ACHN (cell line): ENCODE data around the gene RGS9BP.
A peak's percentile ranks its signal among the peaks of the same experiment; 100 is the strongest.
"Not testable (repeated sequence)": the region's sequence is repeated elsewhere in the genome, so short reads cannot be mapped to it uniquely, and the experiment has no call there.

Experiments used
- DNase-seq: peaks from one replicate; pipeline ENCODE4 v3.0.0-alpha.2; 2015
- in situ Hi-C: cut with HindIII; loops from 2 replicates; pipeline ENCODE4 v1.10.0; 2017; ENCODE audit warnings: low sequenced_read_pairs, low pct_ligation_motif_present, low pct_unique_long_range_greater_than_20kb

Gene RGS9BP

DNA sequence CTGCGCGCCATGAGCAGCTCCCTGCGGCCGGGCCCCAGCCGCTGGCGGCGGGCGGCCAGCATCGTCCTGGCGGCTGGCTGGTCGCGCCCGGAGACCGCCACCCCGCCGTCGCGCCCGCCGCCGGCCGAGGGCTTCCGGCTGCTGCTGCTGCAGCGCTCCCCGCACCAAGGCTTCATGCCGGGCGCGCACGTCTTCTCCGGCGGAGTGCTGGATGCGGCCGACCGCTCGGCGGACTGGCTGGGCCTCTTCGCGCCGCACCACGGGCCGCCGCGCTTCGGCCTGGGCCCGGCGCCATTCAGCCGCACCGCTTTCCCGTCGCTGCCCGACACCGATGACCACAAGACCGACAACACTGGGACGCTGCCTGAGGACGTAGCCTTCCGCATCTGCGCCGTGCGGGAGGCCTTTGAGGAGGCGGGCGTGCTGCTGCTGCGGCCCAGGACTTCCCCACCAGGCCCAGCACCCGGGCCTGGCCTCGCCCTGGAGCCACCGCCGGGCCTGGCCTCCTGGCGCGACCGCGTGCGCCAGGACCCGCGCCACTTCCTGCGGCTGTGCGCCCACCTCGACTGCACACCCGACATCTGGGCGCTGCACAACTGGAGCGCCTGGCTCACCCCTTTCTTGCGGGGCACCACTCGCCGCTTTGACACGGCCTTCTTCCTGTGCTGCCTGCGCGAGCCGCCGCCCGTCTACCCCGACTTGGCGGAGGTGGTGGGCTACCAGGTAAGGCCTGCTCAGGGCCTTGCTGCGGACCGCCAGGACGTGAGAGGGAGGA, 16.5 kb downstream of the RGS9BP start:
- DNase-seq = peak; percentile 60
- in situ Hi-C loops = no loop called here

- in situ Hi-C loops = no loop called here
Observed at GRCh38 chr19:32692727-32693061, 17.0 kb downstream of the RGS9BP start.

DNA sequence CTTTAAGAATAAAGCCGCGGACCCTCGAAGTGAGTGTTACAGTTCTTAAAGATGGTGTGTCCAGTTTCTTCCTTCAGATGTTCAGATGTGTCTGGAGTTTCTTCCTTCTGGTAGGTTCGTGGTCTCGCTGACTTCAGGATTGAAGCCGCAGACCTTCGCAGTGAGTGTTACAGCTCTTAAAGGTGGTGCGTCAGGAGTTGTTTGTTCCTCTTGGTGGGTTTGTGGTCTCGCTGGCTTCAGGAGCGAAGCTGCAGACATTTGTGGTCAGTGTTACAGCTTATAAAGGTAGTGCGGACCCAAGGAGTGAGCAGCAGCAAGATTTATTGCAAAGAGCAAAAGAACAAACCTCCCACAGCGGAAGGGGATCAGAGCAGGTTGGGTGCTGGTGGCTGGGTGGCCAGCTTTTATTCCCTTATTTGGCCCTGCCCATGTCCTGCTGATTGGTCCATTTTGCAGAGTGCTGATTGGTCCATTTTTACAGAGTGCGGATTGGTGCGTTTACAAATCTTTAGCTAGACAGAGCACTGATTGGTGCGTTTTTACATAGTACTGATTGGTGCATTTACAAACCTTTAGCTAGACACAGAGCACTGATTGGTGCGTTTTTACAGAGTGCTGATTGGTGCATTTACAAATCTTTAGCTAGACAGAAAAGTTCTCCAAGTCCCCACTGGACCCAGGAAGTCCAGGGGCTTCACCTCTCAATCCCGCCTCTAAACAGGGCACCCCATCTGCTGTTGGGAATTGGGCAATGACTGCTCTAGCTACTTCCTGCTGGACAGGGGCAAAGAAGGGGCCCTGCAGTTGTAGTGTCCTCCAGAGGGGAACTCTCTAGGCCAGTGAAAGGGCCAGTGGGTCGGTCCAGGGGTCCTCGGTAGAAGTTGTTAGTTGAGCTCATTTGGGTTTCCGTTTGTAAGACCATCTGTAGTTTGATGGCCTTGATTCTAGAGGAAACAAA, 17.8 kb downstream of the RGS9BP start:
- peak; percentile 13 for DNase-seq
- in situ Hi-C loops = not testable (repeated sequence)

More at GRCh38 chr19:32692727-32693061, 17.0 kb downstream of the RGS9BP start:
- DNase-seq = no peak

- in situ Hi-C loops, DNase-seq: not testable (repeated sequence)
Observed at GRCh38 chr19:32694316-32694715, 18.7 kb downstream of the RGS9BP start.

GRCh38 chr19:32694851-32695250, 19.2 kb downstream of the RGS9BP start:
- in situ Hi-C loops, DNase-seq: not testable (repeated sequence)

DNA sequence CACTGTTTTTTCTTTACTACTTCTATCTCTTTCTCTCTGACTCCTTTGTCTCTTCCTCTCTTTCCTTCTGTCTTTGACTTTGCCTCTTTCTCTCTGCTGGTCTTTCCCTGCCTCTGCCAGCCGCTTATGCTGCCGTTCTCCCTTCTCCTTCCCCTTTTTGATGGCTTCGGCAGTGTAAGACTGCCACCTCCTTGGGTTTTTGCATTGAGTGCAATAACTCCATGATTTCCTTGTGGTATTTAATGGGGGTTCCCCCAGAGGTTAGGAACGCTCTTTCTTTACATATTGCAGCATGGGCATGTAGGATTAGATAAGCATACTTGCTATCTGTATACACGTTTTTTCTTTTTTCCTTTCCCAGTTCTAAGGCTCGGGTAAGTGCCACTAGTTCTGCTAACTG, 19.9 kb downstream of the RGS9BP start:
- in situ Hi-C loops, DNase-seq: not testable (repeated sequence)

GRCh38 chr19:32696771-32697170, 21.1 kb downstream of the RGS9BP start:
- DNase-seq, in situ Hi-C loops: not testable (repeated sequence)

- in situ Hi-C loops, DNase-seq: not testable (repeated sequence)
Observed at GRCh38 chr19:32700129-32700528, 24.5 kb downstream of the RGS9BP start.

DNA sequence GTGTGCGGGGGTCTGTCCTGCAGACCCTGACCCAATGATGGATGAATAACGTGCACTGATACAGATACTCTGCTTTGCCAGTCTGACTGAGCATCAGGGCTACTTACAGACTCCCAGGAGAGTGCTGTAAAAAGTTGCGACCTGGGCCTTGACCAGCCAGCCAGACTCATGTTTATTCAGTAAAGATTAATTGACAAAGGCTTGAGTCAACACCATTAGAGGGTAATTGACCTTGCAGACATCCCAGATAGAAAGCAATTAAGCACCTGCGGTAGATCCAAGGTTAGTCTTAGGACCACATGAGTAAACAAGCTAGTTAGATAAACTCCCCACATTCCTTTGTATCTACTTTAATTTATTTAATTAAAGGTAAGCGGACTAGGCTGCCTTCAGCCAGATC, 26.4 kb downstream of the RGS9BP start:
- DNase-seq = no peak
- in situ Hi-C loops = no loop called here

DNA sequence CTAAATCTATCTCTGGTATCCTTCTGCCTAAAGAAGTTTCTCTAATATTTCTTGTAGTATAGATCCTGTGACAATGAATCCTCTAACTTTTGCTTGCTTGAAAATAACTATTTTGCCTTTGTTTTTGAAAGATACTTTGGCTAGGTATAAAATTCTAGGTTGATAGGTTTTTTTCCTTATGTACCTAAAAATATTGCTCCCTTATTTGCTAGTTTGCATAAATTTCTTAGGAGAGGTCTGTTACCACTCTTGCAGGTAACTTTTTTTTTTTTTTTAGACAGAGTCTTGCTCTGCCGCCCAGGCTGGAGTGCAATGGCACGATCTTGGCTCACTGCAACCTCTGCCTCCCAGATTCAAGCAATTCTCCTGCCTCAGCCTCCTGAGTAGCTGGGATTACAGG, 28.4 kb downstream of the RGS9BP start:
- in situ Hi-C loops, DNase-seq: not testable (repeated sequence)

GRCh38 chr19:32708457-32708856, 32.8 kb downstream of the RGS9BP start:
- in situ Hi-C loops = no loop called here
- DNase-seq = no peak

DNA sequence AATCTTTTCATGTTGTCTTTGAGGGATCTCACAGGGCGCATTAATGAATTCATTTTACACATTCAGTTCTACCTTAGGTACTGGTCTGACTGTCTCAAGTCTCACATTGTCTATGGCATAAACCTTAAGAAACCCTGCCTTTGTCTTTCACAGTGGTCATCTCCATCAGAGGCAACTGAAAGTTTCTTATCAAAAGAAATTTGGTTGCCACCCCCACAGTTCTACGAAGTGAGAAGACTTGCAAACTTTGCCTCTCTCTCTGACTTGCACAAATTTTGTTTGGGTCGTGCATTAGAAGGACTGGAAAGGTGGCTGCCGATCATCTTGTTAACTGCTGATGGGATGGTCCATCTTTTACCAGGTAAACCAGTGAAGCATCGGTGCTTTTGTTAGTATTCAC, 33.4 kb downstream of the RGS9BP start:
- no peak for DNase-seq
- in situ Hi-C loops = no loop called here

GRCh38 chr19:32711747-32712146, 36.1 kb downstream of the RGS9BP start:
- no peak for DNase-seq
- in situ Hi-C loops = no loop called here

GRCh38 chr19:32716203-32716602, 40.6 kb downstream of the RGS9BP start:
- in situ Hi-C loops, DNase-seq: not testable (repeated sequence)

DNA sequence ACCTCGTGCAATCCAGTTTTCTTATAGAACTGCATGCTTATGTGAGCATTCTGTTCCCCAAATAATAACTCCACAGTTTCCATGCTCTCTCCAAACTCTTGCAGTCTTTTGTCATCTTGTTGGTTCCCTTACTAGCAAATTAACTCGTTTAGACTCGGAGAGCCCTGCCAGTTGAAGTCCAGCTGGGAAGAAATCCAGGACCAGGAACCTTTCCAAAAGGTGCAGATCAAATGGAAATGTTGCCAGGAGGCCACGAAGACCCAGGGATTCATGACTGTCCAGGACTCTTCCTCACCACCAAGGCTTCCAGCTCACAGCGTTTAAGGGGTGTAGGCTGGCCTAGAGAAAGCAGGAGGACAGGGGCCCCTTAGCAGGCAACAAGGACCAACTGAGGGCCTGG, 41.8 kb downstream of the RGS9BP start:
- in situ Hi-C loops = no loop called here

DNA sequence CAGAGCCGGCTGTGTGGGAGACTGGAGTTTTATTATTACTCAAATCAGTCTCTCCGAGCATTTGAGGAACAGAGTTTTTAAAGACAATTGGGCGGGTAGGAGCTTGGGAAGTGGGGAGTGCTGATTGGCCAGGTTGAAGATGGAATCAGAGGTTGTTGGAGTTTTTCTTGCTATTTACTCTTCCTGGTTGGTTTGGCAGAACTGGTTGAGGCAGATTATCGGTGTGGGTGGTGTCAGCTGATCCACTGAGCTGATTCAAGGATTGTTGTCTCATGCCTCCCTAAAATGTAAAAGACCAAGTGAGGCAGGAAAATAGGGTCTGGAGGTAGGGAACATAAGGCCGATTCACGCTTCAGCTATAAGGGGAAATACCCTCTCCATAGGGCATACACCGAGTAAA, 42.6 kb downstream of the RGS9BP start:
- DNase-seq = no peak
- in situ Hi-C loops = no loop called here

More for the DNA sequence above, 41.8 kb downstream of the RGS9BP start:
- DNase-seq = no peak

GRCh38 chr19:32719611-32720059, 44.0 kb downstream of the RGS9BP start, which contains the start of gene TDRD12:
Gene TDRD12, plus strand, starts transcription at chr19:32719767. Its CDS starts 306 bp downstream, at chr19:32720073.
- in situ Hi-C loops = no loop called here
- no peak for DNase-seq

- DNase-seq = no peak
- in situ Hi-C loops = no loop called here
Observed at GRCh38 chr19:32720216-32720935, 44.7 kb downstream of the RGS9BP start.

- in situ Hi-C loops = no loop called here
- DNase-seq = no peak
Observed at GRCh38 chr19:32720936-32721250, 45.2 kb downstream of the RGS9BP start.
